Esophagus squamous epithelium (tissue), 5 donors: ENCODE results near the gene IARS2. TPM values are rescaled to one million over a fixed set of nuclear protein-coding genes. Genes with fewer than 3 reads are reported as not detected.
"Not testable (repeated sequence)": the region's sequence is repeated elsewhere in the genome, so short reads cannot be mapped to it uniquely, and the experiment has no call there.

Source experiments
- DNase-seq: peaks from one replicate; lab custom pipeline; 2025; lab: John Stamatoyannopoulos, UW
- H3K27ac ChIP-seq, 4 donors: fragments of 200-600 bp; sonication (generic); one replicate each; pipeline ENCODE4 v1.5.1; 2016 to 2019; ENCODE audit warnings: mild to moderate bottlenecking in 1 of 4
- H3K27me3 ChIP-seq, 4 donors: fragments of 200-600 bp; sonication (generic); 1 replicate in 3 of 4; 2 replicates in 1 of 4; pipeline versions ENCODE4 v1.5.1 to v1.6.0; 2017 to 2021; ENCODE audit warnings: antibody characterized with exemption in 1 of 4
- H3K36me3 ChIP-seq, 3 donors: fragments of 200-600 bp; sonication (generic); one replicate each; pipeline ENCODE4 v1.5.1; 2016 to 2019
- H3K4me1 ChIP-seq, 3 donors: fragments of 200-600 bp; sonication (generic); one replicate each; pipeline ENCODE4 v1.5.1; 2017 to 2019
- H3K4me3 ChIP-seq, 4 donors: fragments of 200-600 bp; sonication (generic); 1 replicate in 3 of 4; 2 replicates in 1 of 4; pipeline ENCODE4 v1.5.1; 2016 to 2019; ENCODE audit warnings: mild to moderate bottlenecking in 2 of 4, moderate library complexity in 1 of 4
- H3K9me3 ChIP-seq, 3 donors: fragments of 200-600 bp; sonication (generic); one replicate each; pipeline ENCODE4 v1.5.1; 2016 to 2019
- CTCF ChIP-seq, 6 experiments: fragments of 450-650 bp in 4 of 6; fragments of 200-600 bp in 2 of 6; sonication (generic) in 2 of 6; IDR thresholded peaks; one replicate each; pipeline ENCODE4 v1.5.1; 2016 to 2019; ENCODE audit warnings: antibody characterized with exemption in 6 of 6, mild to moderate bottlenecking in 4 of 6, moderate library complexity in 4 of 6
- POLR2A ChIP-seq, 4 donors: fragments of 450-650 bp; IDR thresholded peaks; one replicate each; pipeline ENCODE4 v1.6.1; 2017; ENCODE audit warnings: antibody characterized with exemption in 4 of 4, mild to moderate bottlenecking in 4 of 4, moderate library complexity in 3 of 4
- WGBS, 2 donors: methylation state at CpG; one replicate each; pipeline ENCODE4 v1.1.5; 2018; 5-methylcytosine and 5-hydroxymethylcytosine counted together
- intact Hi-C: fragments of 100-400 bp; cut with DNase I; formaldehyde crosslinking; loops from one replicate; pipeline ENCODE4 v1.15.0; 2022
- total RNA-seq, 4 donors: library from RNA; depleted of rRNA; stranded (reverse); fragments of >200 nt; gene quantifications; one replicate each; pipeline ENCODE4 v1.1.0, GENCODE V29; 2016
- donor health status: DM: yes; HTN: yes; CAD: no.

The IARS2 gene
- total RNA-seq, 4 donors from 2014 or later, result 43.6 to 85.1 (median 61.7) TPM

GRCh38 chr1:220092694-220093093 is 1.2 kb upstream of the IARS2 start:
- 90 to 91% methylated on average over 1 of the region's 1 CpG for WGBS, 2 donors
- Histone ChIP-seq H3K9me3 (no peaks in the 10 kb centered on the region), H3K36me3 (peaks cover 0 to 15% (median 0%) of the 10 kb centered on the region in 3 donors), H3K27me3 (no peaks in the 10 kb centered on the region), H3K4me1 (peaks cover 12 to 39% (median 25%) of the 10 kb centered on the region in 3 donors), H3K27ac (no peak overlapping the region), H3K4me3 (no peak overlapping the region)
- TF ChIP-seq POLR2A (IDR thresholded peaks at IDR 0.05), result no peak
- TF ChIP-seq CTCF (IDR thresholded peaks at IDR 0.05), result no peak
- intact Hi-C loops, result loop anchor here (10.0 kb wide), 1 partner anchor 48 kb away; the partner anchor contains the start of gene EPRS1
- DNase-seq, result no peak

- WGBS, 2 donors, result 18 to 25% methylated on average over 12 of the region's 12 CpGs
- Histone ChIP-seq H3K27ac (peak overlapping the region; percentile 86 to 94 (median 90)), H3K9me3 (no peaks in the 10 kb centered on the region), H3K27me3 (no peaks in the 10 kb centered on the region), H3K4me1 (peaks cover 12 to 32% (median 24%) of the 10 kb centered on the region in 3 donors), H3K4me3 (peak overlapping the region; percentile 92 to 99 (median 96)), H3K36me3 (peaks cover 0 to 23% (median 0%) of the 10 kb centered on the region in 3 donors)
- intact Hi-C loops, result loop anchor here (10.0 kb wide), 1 partner anchor 49 kb away; the partner anchor contains the start of gene EPRS1
- DNase-seq, result no peak
- no peak for TF ChIP-seq POLR2A (IDR thresholded peaks at IDR 0.05)
- TF ChIP-seq CTCF (IDR thresholded peaks at IDR 0.05), result no peak
These were observed 444 bp upstream of the IARS2 start for GRCh38 chr1:220093361-220094015.

GRCh38 chr1:220099826-220100225 is 5.9 kb downstream of the IARS2 start:
- intact Hi-C loops, result loop anchor here (10.0 kb wide), 1 partner anchor 55 kb away; the partner anchor contains the start of gene EPRS1
- TF ChIP-seq POLR2A (IDR thresholded peaks at IDR 0.05) (no peak), CTCF (IDR thresholded peaks at IDR 0.05) (no peak)
- Histone ChIP-seq H3K27me3 (no peaks in the 10 kb centered on the region), H3K4me1 (peaks cover 7 to 12% (median 11%) of the 10 kb centered on the region in 3 donors), H3K4me3 (no peak overlapping the region), H3K27ac (no peak overlapping the region), H3K9me3 (no peaks in the 10 kb centered on the region), H3K36me3 (peaks cover 0 to 87% (median 24%) of the 10 kb centered on the region in 3 donors)
- no peak for DNase-seq

GRCh38 chr1:220110473-220110872 is 16.5 kb downstream of the IARS2 start:
- DNase-seq, H3K27me3 ChIP-seq, H3K4me3 ChIP-seq, H3K27ac ChIP-seq, intact Hi-C loops, H3K4me1 ChIP-seq, H3K9me3 ChIP-seq: not testable (repeated sequence)
- peaks cover 4 to 99% (median 48%) of the 10 kb centered on the region in 3 donors for H3K36me3 ChIP-seq
- WGBS, 2 donors, result 87 to 88% methylated on average over 5 to 6 of the region's 6 CpGs

GRCh38 chr1:220112600-220112999 is 18.7 kb downstream of the IARS2 start:
- H3K4me1 ChIP-seq, H3K9me3 ChIP-seq, intact Hi-C loops, H3K27ac ChIP-seq, H3K27me3 ChIP-seq, DNase-seq, H3K4me3 ChIP-seq: not testable (repeated sequence)
- 94 to 97% methylated on average over 4 of the region's 4 CpGs for WGBS, 2 donors
- peaks cover 4 to 99% (median 31%) of the 10 kb centered on the region in 3 donors for H3K36me3 ChIP-seq

GRCh38 chr1:220113136-220113695 is 19.3 kb downstream of the IARS2 start:
- no peak for DNase-seq
- no peak overlapping the region for H3K4me3 ChIP-seq
- no peak overlapping the region for H3K27ac ChIP-seq
- peaks cover 4 to 98% (median 25%) of the 10 kb centered on the region in 3 donors for H3K36me3 ChIP-seq
- intact Hi-C loops, result no loop called here
- TF ChIP-seq CTCF (IDR thresholded peaks at IDR 0.05) (peak in 4 of 6 experiments; percentile 24 to 44 (median 33)), POLR2A (IDR thresholded peaks at IDR 0.05) (no peak)
- 76 to 83% methylated on average over 5 of the region's 5 CpGs for WGBS, 2 donors
- H3K9me3 ChIP-seq, result no peaks in the 10 kb centered on the region
- no peaks in the 10 kb centered on the region for H3K4me1 ChIP-seq
- H3K27me3 ChIP-seq, result no peaks in the 10 kb centered on the region
